CD4-positive, alpha-beta T cell treated with Interleukin-12 subunit alpha and Interleukin-12 subunit beta, for 1 hour (primary cell): ENCODE data around the gene BMF.

ENCODE experiments used
- DNase-seq: peaks from one replicate; pipeline ENCODE4 v3.0.0-alpha.2; 2020

The BMF gene

DNA sequence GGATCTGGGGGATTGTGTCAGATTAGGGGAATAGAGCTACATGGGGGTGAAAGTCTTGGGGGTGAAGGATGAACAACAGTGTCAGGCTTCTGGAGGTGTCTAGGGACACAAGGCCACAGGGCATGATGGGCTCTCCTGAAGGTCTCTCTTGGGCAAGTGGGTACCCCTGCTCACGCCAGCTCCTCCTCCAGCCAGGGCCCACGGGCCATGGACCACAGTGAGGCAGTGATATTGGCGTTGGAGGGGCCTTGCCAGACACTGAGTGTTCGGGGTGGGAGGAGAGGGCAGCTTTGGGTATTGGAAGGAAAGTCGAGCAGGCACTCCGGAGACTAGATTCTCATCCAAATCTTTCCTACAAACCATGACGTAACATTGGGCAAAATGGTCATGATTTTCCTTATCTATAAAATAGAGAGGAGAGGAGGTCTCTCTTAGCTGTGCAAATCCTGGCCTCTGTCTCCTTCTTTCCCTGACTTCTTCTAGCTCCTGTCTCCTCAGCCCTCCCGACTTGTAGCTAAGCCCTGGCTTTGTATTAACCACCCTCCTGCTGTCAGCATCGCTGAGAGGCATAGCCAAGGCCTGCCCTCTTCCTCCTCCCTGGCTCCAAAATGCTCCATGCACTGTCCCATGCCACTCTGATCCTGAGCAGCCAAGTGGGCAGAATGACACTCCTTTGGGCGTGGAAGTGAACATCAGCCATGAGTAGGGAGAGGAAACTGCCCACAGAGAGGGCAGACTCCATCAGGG, 45.7 kb downstream of the BMF start:
- no peak for DNase-seq

DNA sequence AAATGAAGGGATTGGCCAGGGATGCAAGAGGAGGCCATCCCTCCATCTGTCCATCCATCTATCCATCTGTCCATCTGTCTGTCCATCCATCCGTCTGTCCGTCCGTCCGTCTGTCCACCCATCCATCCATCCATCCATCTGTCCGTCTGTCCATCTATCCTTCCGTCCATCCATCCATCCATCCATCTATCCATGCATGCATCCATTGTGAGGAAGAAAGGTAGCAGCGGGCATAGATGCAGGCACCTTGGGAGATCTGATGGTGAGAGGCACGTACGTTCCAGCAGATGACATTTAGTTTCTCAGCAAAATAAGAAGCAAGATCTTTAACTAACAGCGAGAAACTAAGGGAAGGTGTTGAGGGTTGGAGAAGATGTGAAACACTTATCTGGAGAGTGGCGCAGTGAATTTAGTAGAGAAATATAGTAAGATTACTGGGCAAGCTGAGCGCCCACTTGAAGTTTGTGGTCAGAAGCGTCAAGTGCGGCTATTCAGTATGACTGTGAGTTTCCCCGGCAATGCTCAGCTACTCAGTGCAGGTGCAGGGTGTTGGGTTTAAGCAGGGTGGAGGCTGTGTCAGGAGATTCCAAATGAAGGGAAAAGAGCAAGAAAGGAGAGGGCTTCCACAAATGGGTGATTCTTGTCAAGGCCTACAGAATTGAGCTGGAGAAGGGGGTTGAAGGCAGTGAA, 47.3 kb downstream of the BMF start:
- DNase-seq: no peak

DNA sequence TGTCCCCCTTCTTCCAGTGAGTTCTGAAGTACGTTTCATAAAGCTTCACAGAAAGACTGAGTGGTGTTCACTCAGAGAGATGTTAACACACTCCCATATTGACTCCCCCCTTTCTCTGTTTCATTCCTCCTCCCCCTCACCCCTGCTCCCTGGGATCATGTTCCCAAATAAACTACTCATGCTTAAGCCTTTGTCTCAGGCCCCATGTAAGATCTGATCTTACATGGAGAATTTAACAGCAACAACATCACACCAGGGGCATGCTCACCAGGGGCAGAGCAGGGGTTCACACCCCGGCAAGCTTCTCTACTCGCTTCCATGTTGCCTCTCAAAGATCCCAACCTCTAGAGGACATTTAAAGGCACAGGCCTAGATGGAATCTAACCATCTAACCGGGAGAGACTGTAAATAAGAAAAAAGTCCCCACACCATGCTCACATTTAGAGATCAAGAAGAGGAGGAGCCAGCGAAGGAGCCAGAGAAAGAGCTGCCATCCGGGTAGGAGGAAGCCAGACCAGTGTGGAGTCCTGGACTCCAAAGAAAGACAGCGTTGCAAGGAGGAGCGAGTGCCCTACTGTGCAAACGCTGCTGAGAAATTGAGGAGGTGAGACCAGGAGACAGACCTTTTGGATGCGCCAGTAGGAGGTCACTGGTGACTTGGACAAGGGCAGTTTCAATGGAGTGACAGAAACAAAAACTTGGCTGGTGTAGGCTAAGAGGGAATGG, 48.3 kb downstream of the BMF start:
- no peak for DNase-seq

DNA sequence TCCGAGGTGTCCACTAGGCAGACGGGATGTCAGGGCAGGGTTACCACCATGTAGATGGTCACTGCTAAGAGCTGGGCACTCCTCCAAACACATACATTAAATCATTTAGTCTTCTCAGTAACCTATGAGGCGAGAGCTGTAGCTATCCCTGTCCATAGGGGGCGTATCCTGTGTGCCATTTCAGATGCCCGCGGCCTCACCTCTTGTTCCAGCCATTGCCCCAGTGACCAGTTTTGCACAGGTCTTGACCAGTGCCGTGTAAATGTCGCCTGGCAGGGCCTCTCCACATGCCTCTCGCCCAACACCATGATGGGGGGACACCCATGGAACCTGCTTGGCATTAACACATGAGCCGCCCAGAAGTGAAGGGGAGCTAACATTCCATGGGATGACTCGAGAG, 48.9 kb downstream of the BMF start:
- DNase-seq: no peak

DNA sequence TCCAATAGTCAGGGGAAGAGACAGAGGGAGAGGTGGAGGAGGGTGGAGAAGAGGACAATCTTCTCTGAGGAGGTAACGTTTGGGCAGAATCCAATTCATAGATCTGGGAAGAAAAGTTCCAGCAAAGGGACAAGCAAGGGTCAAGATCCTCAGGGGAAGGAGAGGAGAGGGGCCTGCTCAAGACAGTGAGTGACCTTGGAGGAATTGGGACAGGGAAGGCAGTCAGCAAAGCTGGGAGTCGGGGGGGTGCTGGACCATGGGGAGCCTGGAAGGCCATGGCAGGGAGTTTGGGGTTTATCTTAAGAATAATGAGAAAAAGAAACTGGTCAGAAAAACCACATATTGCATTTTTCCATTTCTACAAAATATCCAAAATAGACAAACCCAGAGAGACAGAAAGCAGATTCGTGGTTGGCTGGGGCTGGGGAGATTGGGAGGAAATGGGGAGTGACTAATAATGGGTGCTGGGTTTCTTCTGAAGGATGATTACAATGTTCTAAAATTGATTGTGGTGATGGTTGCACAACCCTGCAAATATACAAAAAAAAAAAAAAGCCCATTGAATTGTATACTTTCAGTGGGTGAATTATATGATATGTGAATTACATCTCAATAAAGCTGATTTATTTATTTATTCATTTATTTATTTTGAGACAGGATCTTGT, 50.1 kb downstream of the BMF start:
- no peak for DNase-seq

DNA sequence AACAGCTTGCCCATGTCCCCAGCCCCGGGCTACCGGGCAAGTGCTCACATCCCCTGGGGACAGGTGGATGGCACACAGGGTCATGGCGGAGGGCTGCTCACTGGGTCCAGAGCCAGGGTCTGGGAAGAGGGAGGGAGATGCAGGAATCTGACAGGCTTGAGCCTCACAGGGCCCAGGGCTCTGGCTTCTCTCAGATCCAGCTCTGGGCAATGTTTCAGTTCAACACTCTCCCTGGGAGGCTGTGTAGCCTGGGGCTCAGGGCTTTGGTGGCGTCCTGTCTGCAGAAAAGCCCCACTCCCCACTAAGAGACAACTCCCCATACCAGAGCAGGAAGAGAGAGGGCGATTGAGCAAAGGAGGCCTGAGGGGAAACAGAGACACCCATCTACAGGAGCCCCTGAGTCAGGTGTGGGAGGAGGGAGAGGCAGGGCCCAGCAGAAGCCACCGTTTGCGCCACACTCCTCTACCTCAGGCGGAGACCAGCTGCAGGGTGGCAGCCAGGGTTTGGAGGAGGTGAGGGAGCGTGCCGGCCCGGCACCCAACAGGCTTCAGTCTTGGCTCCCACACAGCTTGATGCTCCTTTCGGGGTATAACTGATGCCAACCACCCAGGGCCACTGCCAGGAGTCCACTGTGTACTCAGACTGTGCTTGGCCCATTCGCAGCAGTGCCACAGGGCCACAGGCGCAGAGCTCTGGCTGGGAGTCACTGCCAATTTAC, 52.9 kb downstream of the BMF start:
- DNase-seq: no peak

DNA sequence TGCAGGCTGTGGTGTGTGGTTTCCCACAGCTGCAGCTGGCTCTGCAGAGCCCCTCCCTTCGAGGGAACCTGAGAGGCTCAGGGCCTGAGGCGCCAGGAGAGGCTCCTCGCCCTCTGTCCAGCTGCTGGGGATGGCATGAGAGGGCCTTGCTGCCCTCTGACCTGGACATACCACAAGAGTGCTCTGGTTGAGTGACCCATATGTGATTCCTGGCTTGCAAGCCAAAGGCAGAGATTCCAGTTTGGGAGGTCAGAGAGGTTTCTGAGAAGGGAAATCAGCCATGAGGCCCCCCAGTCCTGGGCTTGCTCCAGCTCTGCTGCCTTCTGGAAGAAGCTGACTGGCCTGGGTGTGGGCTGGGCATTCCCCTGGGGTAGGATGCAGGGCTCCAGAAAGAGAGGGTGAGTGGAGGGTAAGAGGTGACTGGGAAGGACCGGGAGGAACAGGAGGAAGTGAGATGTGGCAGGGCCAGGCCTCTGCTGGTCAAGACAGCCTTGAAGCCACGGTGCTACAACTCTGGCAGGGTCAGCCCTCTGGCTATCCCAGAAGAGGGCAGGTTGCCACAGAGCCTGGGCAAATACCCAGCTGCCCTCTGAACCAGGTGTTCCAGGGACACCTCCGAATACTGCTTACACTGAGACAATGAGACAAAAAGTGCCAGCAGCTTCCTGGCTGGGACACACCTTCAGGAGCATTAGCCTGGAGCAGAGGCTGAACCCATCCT, 53.7 kb downstream of the BMF start:
- peak; percentile 30 for DNase-seq

DNA sequence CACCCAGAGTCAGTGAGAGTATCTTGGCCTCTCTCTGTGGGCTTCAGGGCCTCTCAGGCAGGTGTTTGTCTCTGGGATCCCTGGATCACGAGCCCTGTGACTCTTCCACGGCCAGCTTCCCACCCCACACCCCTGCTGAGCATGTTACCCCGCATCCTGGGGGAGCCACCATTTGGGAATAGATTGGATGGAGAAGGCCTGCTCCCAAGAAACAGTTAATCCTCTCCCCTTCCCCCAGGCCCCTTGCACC, 54.1 kb downstream of the BMF start:
- DNase-seq: no peak

DNA sequence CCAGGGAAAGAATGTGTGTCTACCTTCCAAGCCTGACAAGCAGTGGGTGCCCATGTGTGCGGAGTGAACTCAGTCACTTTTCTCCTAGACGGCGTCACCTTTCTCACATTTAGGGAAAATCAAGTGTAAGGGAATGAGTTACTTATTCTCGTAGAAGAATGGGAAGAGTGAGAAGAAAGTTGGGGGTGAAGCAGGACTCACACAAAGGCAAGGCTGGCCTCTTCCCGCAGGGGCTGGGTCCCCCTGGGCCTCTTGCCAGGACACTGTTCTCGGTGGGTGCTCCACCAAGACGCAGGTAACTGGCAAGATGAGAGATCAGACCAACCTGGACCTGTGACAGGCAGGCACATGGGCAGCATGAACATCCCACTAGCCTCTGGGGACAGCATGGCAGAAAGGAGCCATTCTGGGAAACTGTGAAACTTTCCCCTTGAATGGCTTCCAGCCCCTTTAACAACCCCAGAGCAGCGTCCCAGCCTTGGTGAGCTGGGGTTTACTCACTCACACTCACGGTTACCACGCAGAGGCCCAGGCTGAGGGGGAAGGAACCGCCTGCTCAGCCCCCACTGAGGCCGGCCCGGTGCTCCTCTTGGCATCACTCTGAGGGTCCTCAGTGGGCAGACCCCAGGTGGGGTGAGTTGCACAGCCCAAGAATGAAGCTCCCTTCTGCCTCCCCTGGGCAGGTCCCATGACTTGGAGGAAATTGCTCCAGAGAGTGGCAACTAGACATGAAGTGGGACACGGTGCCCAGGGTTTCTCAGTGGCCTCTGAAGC, 54.7 kb downstream of the BMF start:
- DNase-seq: no peak

DNA sequence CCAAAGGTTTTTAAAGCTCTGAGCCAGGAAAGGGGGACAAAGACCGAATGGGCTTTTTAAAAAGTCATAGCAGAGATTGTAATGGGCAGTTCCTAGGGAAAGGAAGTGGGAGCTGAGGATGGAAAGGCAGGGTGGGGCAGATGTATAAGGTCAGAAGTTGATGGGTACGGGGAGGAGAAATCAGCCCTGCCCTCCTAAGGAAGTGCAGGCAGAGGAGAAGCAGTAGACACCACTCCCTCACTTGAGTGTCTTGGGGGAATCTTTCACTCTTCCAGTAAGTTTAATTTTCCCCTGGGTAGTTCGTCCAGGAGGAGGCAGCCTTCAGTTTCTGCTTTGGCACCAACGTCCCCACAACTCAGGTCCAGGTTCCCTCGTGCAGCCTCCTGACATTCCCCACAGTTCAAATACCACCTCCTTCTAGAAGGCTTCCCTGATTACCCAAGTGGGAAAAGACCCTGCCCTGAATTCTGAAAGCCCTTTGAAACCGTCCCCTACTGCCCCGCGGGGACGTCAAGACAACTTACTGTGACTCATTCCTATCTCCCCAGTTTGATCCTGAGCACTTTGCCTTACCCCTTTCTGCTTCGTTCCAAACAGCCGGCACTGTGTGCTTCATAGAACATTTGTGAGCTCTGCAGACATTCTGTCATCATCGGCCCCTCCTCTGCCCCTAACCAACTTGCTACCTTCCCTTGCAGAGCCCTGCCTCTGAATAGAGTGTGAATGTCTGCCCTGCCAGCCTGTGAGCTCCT, 55.4 kb downstream of the BMF start:
- no peak for DNase-seq

DNA sequence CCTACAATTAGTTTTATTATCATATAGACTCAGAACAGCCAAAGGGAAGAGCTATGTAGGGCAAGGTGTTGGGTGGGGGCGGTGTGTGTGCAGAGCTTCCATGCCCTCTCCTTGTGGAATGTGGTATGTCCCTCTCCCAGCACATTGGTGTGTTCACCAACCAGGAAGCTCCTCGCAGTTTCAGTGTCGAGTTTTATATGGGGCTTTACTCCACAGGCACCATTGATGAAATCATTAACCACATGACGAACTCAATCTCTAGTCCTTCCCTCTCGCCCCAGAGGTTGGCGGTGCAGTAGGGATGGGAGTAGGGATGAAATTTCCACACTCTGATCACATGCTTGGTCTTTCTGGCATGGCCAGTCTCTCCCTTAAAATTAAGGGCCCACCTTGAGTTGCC, 56.1 kb downstream of the BMF start:
- DNase-seq: no peak

DNA sequence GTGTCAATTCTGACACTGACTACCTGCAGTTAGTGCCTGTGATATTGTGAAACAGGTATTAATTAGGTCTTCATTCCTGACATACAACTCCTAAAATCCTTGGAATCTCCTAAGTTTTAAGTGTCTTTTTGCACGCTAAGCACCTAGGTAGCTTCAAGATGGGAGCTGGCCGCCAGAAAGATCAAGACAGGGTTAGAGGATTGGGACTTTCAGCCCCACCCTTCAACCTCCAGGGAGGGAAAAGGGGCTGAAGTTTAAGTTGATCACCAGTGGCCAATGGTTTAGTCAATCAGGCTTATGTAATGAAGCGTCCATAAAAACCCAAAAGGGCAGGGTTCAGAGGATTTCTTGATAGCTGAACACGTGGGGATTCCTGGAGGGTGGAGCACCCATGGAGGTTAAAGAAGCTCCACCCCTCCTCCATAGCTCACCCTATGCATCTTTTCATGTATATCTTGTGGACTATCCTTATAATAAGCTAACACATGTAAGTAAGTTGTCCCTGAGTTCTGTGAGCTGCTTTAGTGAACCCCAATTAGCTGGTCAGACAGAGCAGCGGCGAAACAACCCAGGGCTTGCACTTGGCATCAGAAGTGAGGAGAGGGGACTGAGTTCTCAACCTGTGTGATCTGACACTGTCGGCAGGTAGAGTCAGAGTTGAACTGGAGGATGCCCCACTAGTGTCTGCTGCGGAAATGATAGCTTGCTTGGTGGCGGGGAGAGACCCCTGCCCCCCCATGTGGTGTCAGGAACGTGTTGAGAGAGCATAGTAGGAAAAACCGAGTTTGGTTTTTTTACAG, 56.9 kb downstream of the BMF start:
- no peak for DNase-seq

DNA sequence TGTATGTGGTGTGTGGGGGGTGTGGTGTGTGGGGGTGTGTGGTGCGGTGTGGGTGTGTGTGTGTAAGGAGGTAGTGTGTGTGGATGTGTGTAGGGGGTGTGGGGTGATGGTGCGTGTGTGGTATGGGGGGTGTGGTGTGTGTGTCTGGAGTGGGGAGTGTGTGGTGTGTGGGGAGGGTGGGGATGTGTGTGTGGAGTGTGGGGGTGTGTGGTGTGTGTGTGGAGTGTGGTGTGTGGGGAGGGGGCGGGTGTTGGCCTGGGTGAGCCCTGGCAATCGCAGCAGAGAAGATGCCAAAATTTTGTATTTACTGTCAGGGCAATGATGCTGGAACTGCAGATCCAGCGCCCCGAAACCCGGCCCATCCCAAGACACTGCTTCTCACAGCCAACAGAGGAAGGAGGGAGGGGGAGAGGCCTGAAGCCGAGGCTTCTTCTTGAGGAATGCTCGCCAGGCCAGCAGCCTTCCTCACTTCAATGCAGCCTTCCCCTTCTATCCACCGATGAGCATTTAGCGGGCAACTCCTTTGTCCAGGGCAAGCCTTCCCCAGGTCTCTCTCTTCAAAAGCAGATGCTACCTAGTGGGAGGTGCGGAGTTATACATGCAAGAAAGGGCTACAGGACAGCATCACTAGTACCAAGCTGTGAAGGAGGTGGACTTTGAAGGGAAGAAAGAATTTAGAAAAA, 57.8 kb downstream of the BMF start:
- DNase-seq: peak; percentile 35

DNA sequence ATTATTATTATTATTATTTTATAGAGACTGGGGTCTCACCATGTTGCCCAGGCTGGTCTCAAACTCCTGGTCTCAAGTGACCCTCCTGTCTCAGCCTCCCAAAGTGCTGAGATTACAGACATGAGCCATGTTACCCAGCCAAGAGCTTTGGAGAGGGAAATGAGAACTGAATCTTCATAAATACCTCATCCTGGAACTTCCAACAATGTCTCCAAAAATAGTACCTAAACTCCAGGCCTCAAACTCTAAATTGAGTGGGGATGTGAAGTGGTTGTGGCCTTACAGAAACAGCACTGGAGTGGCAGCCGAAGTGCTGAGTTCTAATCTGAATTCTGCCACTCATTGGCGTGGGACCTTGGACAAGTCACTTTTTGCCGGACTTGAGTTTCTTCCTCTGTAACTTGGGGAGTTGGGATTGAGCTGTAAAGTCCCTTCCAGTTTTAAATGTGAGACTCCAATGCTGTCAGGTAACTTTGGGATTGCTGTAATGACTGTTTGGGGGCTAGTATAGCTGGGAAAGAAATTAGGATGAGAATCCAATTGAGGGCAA, 59.7 kb downstream of the BMF start:
- DNase-seq: no peak

DNA sequence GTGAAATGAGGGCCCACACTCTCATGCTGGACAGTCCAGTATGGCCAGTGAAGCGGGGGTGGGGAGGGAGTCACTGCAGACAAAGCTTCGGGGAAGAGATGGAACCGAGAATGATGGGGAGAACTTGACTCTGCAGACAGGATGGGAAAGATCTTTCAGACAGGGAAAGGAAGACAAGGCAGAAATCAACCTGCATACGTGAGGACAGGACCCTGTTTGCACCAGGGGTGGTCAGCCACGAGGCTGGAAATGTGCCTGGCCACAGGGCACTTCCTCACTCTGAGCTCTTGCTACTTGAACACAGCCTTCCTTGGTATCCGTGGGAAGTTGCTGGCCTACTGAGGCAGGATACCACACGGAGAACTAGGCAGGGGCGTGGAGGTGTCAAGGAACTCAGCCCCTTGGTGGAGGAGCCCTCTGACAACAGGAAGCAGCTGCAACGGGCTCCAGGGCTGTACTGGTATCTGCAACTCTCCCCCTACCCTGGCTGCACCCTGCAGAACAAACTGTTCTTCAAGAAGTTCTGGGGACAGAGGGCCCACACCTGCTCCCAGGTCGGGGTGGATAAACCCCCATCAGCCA, 60.4 kb downstream of the BMF start:
- peak; percentile 42 for DNase-seq

DNA sequence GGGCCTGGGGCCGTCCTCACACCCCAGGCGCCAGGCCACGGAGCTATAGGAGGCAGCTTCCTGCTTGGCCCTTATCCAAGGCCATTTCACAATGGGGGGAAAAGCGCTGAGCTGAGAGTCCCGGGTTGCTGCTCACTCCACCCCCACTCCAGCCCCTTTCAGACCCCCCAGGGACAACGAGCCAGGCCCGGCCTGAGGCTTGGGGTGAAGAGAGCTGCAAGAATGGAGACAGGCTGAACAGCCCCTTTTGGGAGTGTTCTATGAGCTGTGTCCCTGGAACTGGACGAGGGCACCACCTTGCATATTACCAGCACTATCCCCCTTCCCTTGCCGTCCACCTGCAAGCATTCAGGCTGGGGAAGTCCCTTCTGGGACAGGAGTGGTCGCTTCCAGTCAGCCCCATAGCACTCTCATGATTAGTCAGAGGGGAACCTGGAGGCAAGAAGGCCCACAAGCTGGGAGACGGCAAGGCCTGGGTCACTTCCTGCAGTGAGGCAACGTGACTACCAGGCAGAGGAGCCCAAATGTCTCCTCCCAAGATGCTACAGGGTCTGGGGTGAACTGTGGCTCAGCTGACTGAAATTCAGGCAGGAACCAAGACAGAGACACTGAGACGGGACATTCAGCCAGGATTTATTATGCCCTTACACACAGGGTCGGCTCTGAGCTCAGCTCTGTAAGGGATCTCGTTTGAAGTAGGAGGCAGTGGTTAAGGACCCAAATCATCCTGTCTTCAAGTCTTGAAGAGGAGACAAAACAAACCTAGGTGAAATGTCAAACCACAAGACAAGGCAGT, 61.1 kb downstream of the BMF start:
- peak; percentile 60 for DNase-seq

DNA sequence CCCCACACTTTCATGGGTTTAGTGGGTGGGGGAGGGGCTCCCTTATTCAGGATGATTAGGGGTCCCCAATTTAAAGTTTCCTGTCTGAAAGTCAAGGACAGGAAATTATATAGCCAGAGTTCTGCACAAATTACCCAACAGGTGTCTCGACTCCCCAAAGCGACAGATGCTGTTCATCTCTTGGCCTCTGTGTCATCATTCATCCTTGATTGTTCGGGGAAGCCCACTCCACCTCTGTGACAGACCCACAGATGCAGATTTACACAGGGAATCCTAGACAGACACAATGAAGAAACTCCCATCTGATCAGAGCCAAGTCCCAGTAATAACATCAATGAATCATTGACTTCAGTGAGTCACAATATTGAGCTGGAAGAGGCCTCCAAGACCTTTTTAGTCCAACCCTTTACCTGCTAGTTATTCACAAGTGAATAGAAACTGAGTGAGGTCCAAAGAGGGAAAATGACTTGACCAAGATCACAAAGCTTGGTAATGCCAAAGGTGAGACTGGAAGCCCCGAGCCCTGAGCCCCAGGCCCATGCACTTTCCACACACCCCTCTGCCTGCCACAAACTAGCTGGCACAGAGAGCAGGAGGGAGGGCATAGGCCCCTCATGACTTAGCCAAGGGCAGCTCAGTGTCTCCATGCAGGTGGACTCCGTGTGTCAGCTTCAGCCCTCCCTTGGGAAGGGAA, 61.8 kb downstream of the BMF start:
- no peak for DNase-seq
